WTC11 (cell line): ENCODE measurements around the gene THSD7B. TPM values are rescaled to one million over a fixed set of nuclear protein-coding genes. Genes with fewer than 3 reads are reported as not detected.

Experiments
- ATAC-seq: fragments of 200-7000 bp; cut with Tn5 transposase; 2 replicates; pipeline ENCODE4 v1.10.0; 2021; ENCODE audit warnings: mild to moderate bottlenecking, moderate library complexity
- CTCF ChIA-PET: fragments of 300-600 bp; sonication (Branson Sonifier 250); formaldehyde crosslinking; loops from one replicate; lab custom pipeline; 2021; ENCODE audit warnings: antibody characterized with exemption; lab: Charles Lee
- POLR2A ChIA-PET: fragments of 350-600 bp; sonication (Branson Sonifier 250); formaldehyde crosslinking; loops from one replicate; lab custom pipeline; 2021; ENCODE audit warnings: antibody characterized with exemption; lab: Charles Lee
- DNase-seq: peaks from one replicate; pipeline ENCODE4 v3.0.0; 2021; ENCODE audit warnings: low spot score
- H3K27ac Mint-ChIP-seq: 2 replicates; pipeline ENCODE4 v1.8.0; 2021; ENCODE audit warnings: mixed read lengths
- H3K27me3 Mint-ChIP-seq: 2 replicates; pipeline ENCODE4 v1.8.0; 2021; ENCODE audit warnings: low read depth, mild to moderate bottlenecking, moderate library complexity, mixed read lengths
- H3K36me3 Mint-ChIP-seq: 2 replicates; pipeline ENCODE4 v1.8.0; 2021; ENCODE audit warnings: mixed read lengths
- H3K4me1 Mint-ChIP-seq: 2 replicates; pipeline ENCODE4 v1.8.0; 2022; ENCODE audit warnings: mixed read lengths
- H3K4me3 Mint-ChIP-seq: 2 replicates; pipeline ENCODE4 v1.8.0; 2021; ENCODE audit warnings: mild to moderate bottlenecking, moderate library complexity, mixed read lengths
- H3K9me3 Mint-ChIP-seq: 2 replicates; pipeline ENCODE4 v1.8.0; 2021; ENCODE audit warnings: mixed read lengths
- ATF1 ChIP-seq: sonication (generic); formaldehyde crosslinking; IDR thresholded peaks from 2 replicates; pipeline ENCODE4 v1.8.1; 2023; ENCODE audit warnings: mild to moderate bottlenecking, moderate library complexity, missing genetic modification reagents
- CREM ChIP-seq: sonication (generic); formaldehyde crosslinking; IDR thresholded peaks from 2 replicates; pipeline ENCODE4 v1.8.1; 2022; ENCODE audit warnings: mild to moderate bottlenecking, missing genetic modification reagents, moderate library complexity
- E2F4 ChIP-seq: sonication (generic); formaldehyde crosslinking; IDR thresholded peaks from 2 replicates; pipeline ENCODE4 v1.8.1; 2022; ENCODE audit warnings: low read depth, mild to moderate bottlenecking, moderate library complexity, missing genetic modification reagents, borderline replicate concordance
- EMX1 ChIP-seq: fragments of 250-450 bp; sonication (Bioruptor Pico); IDR thresholded peaks from 2 replicates; pipeline ENCODE4 v1.8.0; 2021; ENCODE audit warnings: mild to moderate bottlenecking
- GRHL2 ChIP-seq: fragments of 250-450 bp; sonication (Bioruptor Pico); IDR thresholded peaks from 2 replicates; pipeline ENCODE4 v1.8.0; 2022; ENCODE audit warnings: mild to moderate bottlenecking, moderate library complexity; ENCODE audit not compliant: insufficient replicate concordance, severe bottlenecking
- MYBL2 ChIP-seq: sonication (generic); formaldehyde crosslinking; IDR thresholded peaks from 2 replicates; pipeline ENCODE4 v1.8.1; 2023; ENCODE audit warnings: mild to moderate bottlenecking, moderate library complexity, missing genetic modification reagents
- NFYB ChIP-seq: sonication (generic); formaldehyde crosslinking; conservative IDR thresholded peaks from 2 replicates; pipeline ENCODE4 v1.8.0; 2022; ENCODE audit warnings: low read depth, missing genetic modification reagents
- NR1H2 ChIP-seq: sonication (generic); formaldehyde crosslinking; IDR thresholded peaks from 2 replicates; pipeline ENCODE4 v1.9.0; 2021; ENCODE audit warnings: mild to moderate bottlenecking, moderate library complexity, missing genetic modification reagents
- RELA ChIP-seq: sonication (generic); formaldehyde crosslinking; IDR thresholded peaks from 2 replicates; pipeline ENCODE4 v1.8.1; 2022; ENCODE audit warnings: missing genetic modification reagents, mild to moderate bottlenecking, borderline replicate concordance
- TP53 ChIP-seq: sonication (generic); formaldehyde crosslinking; IDR thresholded peaks from 2 replicates; pipeline ENCODE4 v1.8.1; 2023; ENCODE audit warnings: mild to moderate bottlenecking, missing genetic modification reagents
- ZBTB21 ChIP-seq: sonication (generic); formaldehyde crosslinking; IDR thresholded peaks from 2 replicates; pipeline ENCODE4 v1.8.1; 2023; ENCODE audit warnings: mild to moderate bottlenecking, missing genetic modification reagents, borderline replicate concordance
- ZMAT4 ChIP-seq: fragments of 250-450 bp; sonication (Bioruptor Pico); IDR thresholded peaks from 2 replicates; pipeline ENCODE4 v1.9.0; 2021; ENCODE audit warnings: mild to moderate bottlenecking
- ZNF121 ChIP-seq: sonication (generic); formaldehyde crosslinking; IDR thresholded peaks from 2 replicates; pipeline ENCODE4 v1.8.0; 2023; ENCODE audit warnings: missing genetic modification reagents
- ZNF281 ChIP-seq: sonication (generic); formaldehyde crosslinking; IDR thresholded peaks from 2 replicates; pipeline ENCODE4 v1.8.0; 2023; ENCODE audit warnings: mild to moderate bottlenecking, missing genetic modification reagents
- ZNF423 ChIP-seq: fragments of 250-450 bp; sonication (Bioruptor Pico); IDR thresholded peaks from 2 replicates; pipeline ENCODE4 v2.1.2; 2022; ENCODE audit warnings: mild to moderate bottlenecking, moderate library complexity
- ZSCAN18 ChIP-seq: fragments of 250-450 bp; sonication (Bioruptor Pico); IDR thresholded peaks from 2 replicates; pipeline ENCODE4 v2.1.2; 2022; ENCODE audit warnings: mild to moderate bottlenecking, moderate library complexity
- total RNA-seq: library from RNA; stranded (reverse); gene quantifications from 3 replicates; pipeline ENCODE4 v1.2.3, GENCODE V29; 2021
- TF ChIP-seq, protein P1 (sequence below): fragments of 250-450 bp; sonication (Bioruptor Pico); IDR thresholded peaks from 2 replicates; pipeline ENCODE4 v1.9.0; 2021; ENCODE audit warnings: moderate library complexity, mild to moderate bottlenecking, inconsistent platforms, borderline replicate concordance

The THSD7B gene
- total RNA-seq, 1 experiment from 2014 or later: 2.9 TPM

GRCh38 chr2:136962105-136962725, 196.9 kb downstream of the THSD7B start:
- no peak for ATAC-seq
- Mint-ChIP-seq H3K9me3 (0 out of 2 replicates have a peak, but pooled peaks cover 4% of the 10 kb centered on the region), H3K27ac (no peak overlapping the region), H3K4me3 (no peak overlapping the region), H3K27me3 (no peaks in the 10 kb centered on the region), H3K36me3 (no peaks in the 10 kb centered on the region), H3K4me1 (no peaks in the 10 kb centered on the region)
- no peak for DNase-seq
- POLR2A ChIA-PET: no interaction called here
- TF ChIP-seq RELA (CRISPR knock-in tag): no peak
- TF ChIP-seq ZSCAN18 (CRISPR knock-in tag): no peak
- CTCF ChIA-PET: interaction anchor here (0.7 kb wide), 1 partner anchor 61 kb away, joined by 3 read pairs; no protein-coding TSS in a partner anchor

- ChIA-PET CTCF (no interaction called here), POLR2A (no interaction called here)
- Mint-ChIP-seq H3K9me3 (0 out of 2 replicates have a peak, but pooled peaks cover 4% of the 10 kb centered on the region), H3K27ac (no peak overlapping the region), H3K4me3 (no peak overlapping the region), H3K36me3 (no peaks in the 10 kb centered on the region), H3K27me3 (no peaks in the 10 kb centered on the region), H3K4me1 (no peaks in the 10 kb centered on the region)
- DNase-seq (no peak), ATAC-seq (no peak)
- TF ChIP-seq EMX1 (CRISPR knock-in tag) (no peak), CREM (no peak), TP53 (CRISPR knock-in tag) (no peak), ZBTB21 (CRISPR knock-in tag) (no peak), ZMAT4 (CRISPR knock-in tag) (no peak), ZNF281 (no peak), ZNF423 (CRISPR knock-in tag) (no peak), E2F4 (CRISPR knock-in tag) (no peak), NFYB (CRISPR knock-in tag) (no peak), NR1H2 (CRISPR knock-in tag) (no peak), MYBL2 (CRISPR knock-in tag) (no peak), ZNF121 (CRISPR knock-in tag) (no peak), GRHL2 (CRISPR knock-in tag) (no peak), ATF1 (CRISPR knock-in tag) (no peak)
- TF ChIP-seq, protein P1, sequence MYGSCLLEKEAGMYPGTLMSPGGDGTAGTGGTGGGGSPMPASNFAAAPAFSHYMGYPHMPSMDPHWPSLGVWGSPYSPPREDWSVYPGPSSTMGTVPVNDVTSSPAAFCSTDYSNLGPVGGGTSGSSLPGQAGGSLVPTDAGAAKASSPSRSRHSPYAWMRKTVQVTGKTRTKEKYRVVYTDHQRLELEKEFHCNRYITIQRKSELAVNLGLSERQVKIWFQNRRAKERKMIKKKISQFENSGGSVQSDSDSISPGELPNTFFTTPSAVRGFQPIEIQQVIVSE (CRISPR knock-in tag): no peak
These were observed 201.1 kb downstream of the THSD7B start for GRCh38 chr2:136966485-136966884.
